Right ventricle myocardium superior (tissue), 1 donor: ENCODE measurements around the gene EHMT1. TPM values are rescaled to one million over a fixed set of nuclear protein-coding genes. Genes with fewer than 3 reads are reported as not detected.

ENCODE experiments used
- ATAC-seq: fragments of 200-7000 bp; cut with Tn5 transposase; one replicate; pipeline ENCODE4 v1.9.1; 2020; ENCODE audit warnings: mild to moderate bottlenecking; ENCODE audit not compliant: poor library complexity
- DNase-seq: peaks from one replicate; pipeline ENCODE4 v3.0.0-alpha.2; 2020
- intact Hi-C: fragments of 100-400 bp; cut with DNase I; formaldehyde crosslinking; loops from one replicate; pipeline ENCODE4 v1.11.2; 2022
- total RNA-seq: library from RNA; stranded (reverse); fragmentation: NEBNext Ultra II Directional; extraction: Animal tissue kit (Norgen Biotek cat#: 25700); gene quantifications from one replicate; pipeline ENCODE4 v1.2.1, GENCODE V29; 2021
- donor health status: DM: no; HTN: yes; CAD: no; lungs with severe emphysema.

The EHMT1 gene
- total RNA-seq, 1 donor from 2014 or later: 31.2 TPM

GRCh38 chr9:137741330-137741729 lies 122.5 kb downstream of the EHMT1 start:
- ATAC-seq (no peak), DNase-seq (no peak)
- intact Hi-C loops: no loop called here

GRCh38 chr9:137742698-137743097 lies 123.9 kb downstream of the EHMT1 start:
- ATAC-seq (peak; percentile 62), DNase-seq (no peak)
- intact Hi-C loops: no loop called here

- ATAC-seq (no peak), DNase-seq (no peak)
- intact Hi-C loops: no loop called here
These were observed 124.9 kb downstream of the EHMT1 start for GRCh38 chr9:137743695-137744094.

GRCh38 chr9:137744632-137745183 lies 125.9 kb downstream of the EHMT1 start:
- intact Hi-C loops: no loop called here
- ATAC-seq (peak; percentile 65), DNase-seq (no peak)

- DNase-seq (no peak), ATAC-seq (peak; percentile 20)
- intact Hi-C loops: no loop called here
These were observed 126.8 kb downstream of the EHMT1 start for GRCh38 chr9:137745541-137745991.

- no peak for DNase-seq
- intact Hi-C loops: no loop called here
- no peak for ATAC-seq
These were observed 129.5 kb downstream of the EHMT1 start for GRCh38 chr9:137748311-137748710.

- no peak for DNase-seq
- intact Hi-C loops: no loop called here
- ATAC-seq: no peak
These were observed 129.9 kb downstream of the EHMT1 start for GRCh38 chr9:137748741-137749140.

GRCh38 chr9:137749511-137749910 lies 130.7 kb downstream of the EHMT1 start:
- ATAC-seq (no peak), DNase-seq (no peak)
- intact Hi-C loops: no loop called here

GRCh38 chr9:137750007-137750406 lies 131.2 kb downstream of the EHMT1 start:
- no peak for ATAC-seq
- no peak for DNase-seq
- intact Hi-C loops: no loop called here

GRCh38 chr9:137750566-137750965 lies 131.8 kb downstream of the EHMT1 start:
- intact Hi-C loops: no loop called here
- no peak for DNase-seq
- no peak for ATAC-seq

- no peak for DNase-seq
- no peak for ATAC-seq
- intact Hi-C loops: no loop called here
These were observed 132.8 kb downstream of the EHMT1 start for GRCh38 chr9:137751616-137752015.

- intact Hi-C loops: no loop called here
These were observed 133.6 kb downstream of the EHMT1 start for GRCh38 chr9:137752426-137752825.

GRCh38 chr9:137753192-137753765 lies 134.5 kb downstream of the EHMT1 start:
- no peak for DNase-seq
- intact Hi-C loops: no loop called here
- ATAC-seq: no peak

More at GRCh38 chr9:137752426-137752825, 133.6 kb downstream of the EHMT1 start:
- ATAC-seq (no peak), DNase-seq (no peak)

GRCh38 chr9:137755261-137755927 lies 136.6 kb downstream of the EHMT1 start:
- no peak for DNase-seq
- no peak for ATAC-seq
- intact Hi-C loops: no loop called here

- ATAC-seq (no peak), DNase-seq (no peak)
- intact Hi-C loops: no loop called here
These were observed 137.4 kb downstream of the EHMT1 start for GRCh38 chr9:137756045-137756744.

- ATAC-seq (peak; percentile 77), DNase-seq (peak; percentile 70)
- intact Hi-C loops: no loop called here
These were observed 138.3 kb downstream of the EHMT1 start for GRCh38 chr9:137757139-137757538.

- ATAC-seq (no peak), DNase-seq (no peak)
- intact Hi-C loops: no loop called here
These were observed 138.8 kb downstream of the EHMT1 start for GRCh38 chr9:137757613-137758029.

- no peak for DNase-seq
- intact Hi-C loops: no loop called here
- no peak for ATAC-seq
These were observed 139.3 kb downstream of the EHMT1 start for GRCh38 chr9:137758067-137758466.

GRCh38 chr9:137759117-137759516 lies 140.3 kb downstream of the EHMT1 start:
- DNase-seq (no peak), ATAC-seq (no peak)
- intact Hi-C loops: no loop called here
